Activated CD8-positive, alpha-beta T cell treated with anti-CD3 and anti-CD28 coated beads for 36 hours (primary cell): ENCODE results near the gene NADSYN1. TPM values are rescaled to one million over a fixed set of nuclear protein-coding genes. Genes with fewer than 3 reads are reported as not detected.
"Not testable (repeated sequence)": the region's sequence is repeated elsewhere in the genome, so short reads cannot be mapped to it uniquely, and the experiment has no call there.

Experiments used
- ATAC-seq: fragments of 200-7000 bp; cut with Tn5 transposase; one replicate; pipeline ENCODE4 v1.10.0; 2021; ENCODE audit warnings: mild to moderate bottlenecking, moderate library complexity
- CTCF ChIA-PET: fragments of 350-600 bp; sonication (Branson Sonifier 250); formaldehyde crosslinking; loops from one replicate; lab custom pipeline; 2021; ENCODE audit warnings: antibody characterized with exemption; lab: Charles Lee
- POLR2A ChIA-PET: fragments of 350-600 bp; sonication (Branson Sonifier 250); formaldehyde crosslinking; loops from one replicate; lab custom pipeline; 2021; ENCODE audit warnings: antibody characterized with exemption; lab: Charles Lee
- DNase-seq: peaks from one replicate; pipeline ENCODE4 v3.0.0-alpha.2; 2020
- H3K27ac Mint-ChIP-seq: one replicate; pipeline ENCODE4 v1.8.0; 2021; ENCODE audit warnings: mild to moderate bottlenecking, mixed read lengths
- H3K27me3 Mint-ChIP-seq: one replicate; pipeline ENCODE4 v1.8.0; 2021; ENCODE audit warnings: mixed read lengths
- H3K36me3 Mint-ChIP-seq: one replicate; pipeline ENCODE4 v1.8.0; 2021; ENCODE audit warnings: low read depth, mixed read lengths
- H3K4me1 Mint-ChIP-seq: one replicate; pipeline ENCODE4 v1.8.0; 2021; ENCODE audit warnings: low read depth, mixed read lengths
- H3K4me3 Mint-ChIP-seq: one replicate; pipeline ENCODE4 v1.8.0; 2021; ENCODE audit warnings: mild to moderate bottlenecking, moderate library complexity, mixed read lengths
- H3K9me3 Mint-ChIP-seq: one replicate; pipeline ENCODE4 v1.8.0; 2021; ENCODE audit warnings: mixed read lengths
- CTCF ChIP-seq: fragments of 200-600 bp; IDR thresholded peaks from one replicate; pipeline ENCODE4 v1.8.0; 2022; ENCODE audit warnings: antibody characterized with exemption, mild to moderate bottlenecking
- intact Hi-C: fragments of 100-400 bp; cut with micrococcal nuclease; formaldehyde crosslinking; loops from one replicate; pipeline ENCODE4 v1.10.0; 2022
- total RNA-seq, 2 experiments: library from RNA; stranded (reverse); gene quantifications; one replicate each; pipeline ENCODE4 v1.2.3, GENCODE V29; 2021

NADSYN1 gene
- total RNA-seq, 2 experiments from 2014 or later: 115 to 117 TPM

- no peaks in the 10 kb centered on the region for H3K27me3 Mint-ChIP-seq
- H3K27ac Mint-ChIP-seq: no peak overlapping the region
- ATAC-seq (no peak), DNase-seq (peak; percentile 47)
- intact Hi-C loops: no loop called here
- TF ChIP-seq CTCF: peak; percentile 81
- ChIA-PET POLR2A (no interaction called here), CTCF (interaction anchor here (1.1 kb wide), 1 partner anchor 32 kb away, joined by 3 read pairs; the partner anchor contains the start of gene NADSYN1)
- peaks cover 1% of the 10 kb centered on the region for H3K4me1 Mint-ChIP-seq
- H3K4me3 Mint-ChIP-seq: no peak overlapping the region
- H3K36me3 Mint-ChIP-seq: no peaks in the 10 kb centered on the region
- no peaks in the 10 kb centered on the region for H3K9me3 Mint-ChIP-seq
Measured at GRCh38 chr11:71420455-71421241, 32.4 kb upstream of the NADSYN1 start.

- no peaks in the 10 kb centered on the region for H3K27me3 Mint-ChIP-seq
- no peak overlapping the region for H3K4me3 Mint-ChIP-seq
- no peak for TF ChIP-seq CTCF
- no peak overlapping the region for H3K27ac Mint-ChIP-seq
- POLR2A ChIA-PET: no interaction called here
- no peaks in the 10 kb centered on the region for H3K36me3 Mint-ChIP-seq
- intact Hi-C loops: no loop called here
- peaks cover 10% of the 10 kb centered on the region for H3K4me1 Mint-ChIP-seq
- CTCF ChIA-PET: no interaction called here
- no peak for DNase-seq
- ATAC-seq: no peak
- H3K9me3 Mint-ChIP-seq: no peaks in the 10 kb centered on the region
Measured at GRCh38 chr11:71421392-71421950, 31.5 kb upstream of the NADSYN1 start.

GRCh38 chr11:71422318-71422717 lies 30.7 kb upstream of the NADSYN1 start:
- H3K4me3 Mint-ChIP-seq, H3K27me3 Mint-ChIP-seq, H3K27ac Mint-ChIP-seq, H3K36me3 Mint-ChIP-seq, DNase-seq, H3K9me3 Mint-ChIP-seq, CTCF ChIA-PET, intact Hi-C loops, POLR2A ChIA-PET, ATAC-seq: not testable (repeated sequence)
- peaks cover 11% of the 10 kb centered on the region for H3K4me1 Mint-ChIP-seq

- Mint-ChIP-seq H3K9me3 (no peaks in the 10 kb centered on the region), H3K4me3 (no peak overlapping the region), H3K27ac (no peak overlapping the region), H3K27me3 (no peaks in the 10 kb centered on the region), H3K4me1 (peaks cover 11% of the 10 kb centered on the region), H3K36me3 (no peaks in the 10 kb centered on the region)
- no peak for DNase-seq
- ATAC-seq: no peak
- intact Hi-C loops: no loop called here
- POLR2A ChIA-PET: interaction anchor here (1.0 kb wide), 1 partner anchor 10 kb away, joined by 4 read pairs; no protein-coding TSS in a partner anchor
- TF ChIP-seq CTCF: no peak
- CTCF ChIA-PET: no interaction called here
Measured at GRCh38 chr11:71423181-71423790, 29.7 kb upstream of the NADSYN1 start.

- Mint-ChIP-seq H3K27ac (no peak overlapping the region), H3K27me3 (no peaks in the 10 kb centered on the region), H3K9me3 (peaks cover 1% of the 10 kb centered on the region), H3K4me3 (no peak overlapping the region), H3K36me3 (no peaks in the 10 kb centered on the region), H3K4me1 (peaks cover 11% of the 10 kb centered on the region)
- TF ChIP-seq CTCF: no peak
- CTCF ChIA-PET: interaction anchor here (1.5 kb wide), 1 partner anchor 9 kb away, joined by 4 read pairs; no protein-coding TSS in a partner anchor
- DNase-seq: peak; percentile 8
- POLR2A ChIA-PET: no interaction called here
- peak; percentile 26 for ATAC-seq
- intact Hi-C loops: no loop called here
Measured at GRCh38 chr11:71425409-71425808, 27.6 kb upstream of the NADSYN1 start.
